ENCODE measurements around the gene RO60. TPM values are rescaled to one million over a fixed set of nuclear protein-coding genes. Genes with fewer than 3 reads are reported as not detected.

The RO60 gene
- polyA plus RNA-seq, 1 of the 3 experiments (the other 2 are of a cell fraction) = 6.4 TPM

- Histone ChIP-seq H3K27me3 (ENCODE audit: insufficient read depth) (no peaks in the 10 kb centered on the region), H4K20me1 (ENCODE audit: insufficient read depth) (peaks cover 32% of the 10 kb centered on the region), H3K4me3 (ENCODE audit: low read depth in 2 of 2, low read length in 1 of 2) (peak overlapping the region; percentile 85 to 99), H3F3A (replicated peaks; ENCODE audit: insufficient read depth) (peaks cover 14% of the 10 kb centered on the region), H3K9ac (peak overlapping the region; percentile 98), H3K9me2 (no peaks in the 10 kb centered on the region), H3K36me3 (replicated peaks in 1 of 2; ENCODE audit: control insufficient read depth in 1 of 2, insufficient read depth in 2 of 2, low read length in 1 of 2) (peaks cover 9 to 14% of the 10 kb centered on the region in 2 experiments), H3K79me2 (ENCODE audit: insufficient read depth) (peaks cover 89% of the 10 kb centered on the region), H3K27ac (ENCODE audit: low read depth in 2 of 2, low read length in 1 of 2) (peak overlapping the region; percentile 98 to 99), H3K4me1 (ENCODE audit: control insufficient read depth in 1 of 2, insufficient read depth in 2 of 2, low read depth in 1 of 2, low read length in 1 of 2) (peaks cover 19 to 20% of the 10 kb centered on the region in 2 experiments; a peak in 3 of 4 replicates), H3K9me3 (no peaks in the 10 kb centered on the region), H3K4me2 (peak overlapping the region; percentile 91), H2AFZ (ENCODE audit: low read depth) (peak overlapping the region; percentile 73; the same call in 1 of the 2 replicates)
- DNase-seq = no peak
- TF ChIP-seq NRF1 (IDR thresholded peaks at IDR 0.05; ENCODE audit: low read depth, low read length) (no peak), GATA2 (CRISPR knock-in tag; IDR thresholded peaks at IDR 0.05) (no peak), MXI1 (IDR thresholded peaks at IDR 0.05; ENCODE audit: low read depth, low read length) (no peak), MEF2A (IDR thresholded peaks at IDR 0.05; ENCODE audit: borderline replicate concordance, low read depth) (no peak), USF2 (IDR thresholded peaks at IDR 0.05; ENCODE audit: borderline replicate concordance, low read depth, low read length) (no peak), TEAD4 (IDR thresholded peaks at IDR 0.05; ENCODE audit: borderline replicate concordance, insufficient read depth) (no peak), FOXJ3 (CRISPR knock-in tag; IDR thresholded peaks at IDR 0.05) (no peak), POLR2AphosphoS5 (IDR thresholded peaks at IDR 0.05; ENCODE audit: low read depth, low read length) (no peak), JUND (IDR thresholded peaks at IDR 0.05) (no peak), EP300 (IDR thresholded peaks at IDR 0.05; ENCODE audit: borderline replicate concordance in 1 of 2, low read depth in 1 of 2, low read length in 1 of 2) (no peak), SIN3A (IDR thresholded peaks at IDR 0.05; ENCODE audit: borderline replicate concordance, low read depth, low read length) (no peak), CHD2 (IDR thresholded peaks at IDR 0.05; ENCODE audit: low read length, partially characterized antibody) (no peak), REST (IDR thresholded peaks at IDR 0.05; ENCODE audit: low read depth, low read length) (no peak), RXRA (IDR thresholded peaks at IDR 0.05; ENCODE audit: borderline replicate concordance, low read depth) (no peak), YY1 (IDR thresholded peaks at IDR 0.05; ENCODE audit: low read depth) (no peak), ZBTB33 (IDR thresholded peaks at IDR 0.05; ENCODE audit: borderline replicate concordance, low read depth) (no peak), TCF12 (IDR thresholded peaks at IDR 0.05) (no peak), NFIC (IDR thresholded peaks at IDR 0.05; ENCODE audit: borderline replicate concordance) (no peak)
- ChIA-PET POLR2A (no interaction called here), CTCF (no interaction called here)
- WGBS (ENCODE audit: low lambda C conversion rate) = 6% methylated on average over 4 of the region's 4 CpGs
Measured at GRCh38 chr1:193060406-193060805, 994 bp downstream of the RO60 start.
